HG03575 (cell line): Measurements from ENCODE around the gene CPEB1.

Experiments used
- ATAC-seq: cut with Tn5 transposase; IDR thresholded peaks from one replicate; pipeline ENCODE4 v1.9.1; 2021; ENCODE audit not compliant: unreplicated experiment, insufficient number of reproducible peaks, low FRiP score; ENCODE audit errors: extremely low read depth

CPEB1 gene

DNA sequence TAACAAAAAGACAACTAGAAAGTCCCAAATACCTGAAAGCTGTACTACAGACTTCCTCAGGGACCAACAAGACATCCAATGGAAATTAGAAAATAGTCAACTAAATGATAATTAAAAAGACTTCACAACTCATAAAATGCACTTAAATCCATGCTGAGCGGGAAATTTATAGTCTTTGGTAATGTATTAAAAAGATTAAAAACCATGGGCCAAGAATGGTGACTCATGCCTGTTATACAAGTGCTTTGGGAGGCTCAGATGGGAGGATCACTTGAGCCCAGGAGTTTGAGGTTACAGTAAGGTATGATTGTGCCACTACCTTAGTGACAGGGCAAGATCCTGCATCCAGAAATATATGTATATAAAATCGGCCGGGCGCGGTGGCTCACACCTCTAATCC lies 45.0 kb downstream of the CPEB1 start:
- ATAC-seq = no peak

DNA sequence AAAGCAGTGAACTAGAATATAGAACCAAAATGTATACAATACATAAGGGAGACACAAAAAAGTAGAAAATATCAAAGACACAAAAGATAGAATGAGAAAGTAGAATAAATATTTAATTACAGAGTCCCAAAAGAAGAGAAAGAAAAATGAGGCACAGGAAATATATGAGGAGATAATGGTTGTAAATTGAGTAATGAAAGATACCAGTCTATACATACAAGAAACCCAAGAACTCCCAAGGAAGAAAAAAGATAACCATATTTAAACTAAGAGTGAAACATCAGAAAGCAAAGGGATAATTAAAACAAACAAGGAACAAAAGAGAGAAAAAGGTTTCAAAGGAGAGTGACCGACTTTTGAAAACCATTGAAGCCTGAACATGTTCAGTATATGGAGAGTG lies 47.3 kb downstream of the CPEB1 start:
- no peak for ATAC-seq

GRCh38 chr15:82597815-82598214 lies 49.3 kb downstream of the CPEB1 start:
- no peak for ATAC-seq

DNA sequence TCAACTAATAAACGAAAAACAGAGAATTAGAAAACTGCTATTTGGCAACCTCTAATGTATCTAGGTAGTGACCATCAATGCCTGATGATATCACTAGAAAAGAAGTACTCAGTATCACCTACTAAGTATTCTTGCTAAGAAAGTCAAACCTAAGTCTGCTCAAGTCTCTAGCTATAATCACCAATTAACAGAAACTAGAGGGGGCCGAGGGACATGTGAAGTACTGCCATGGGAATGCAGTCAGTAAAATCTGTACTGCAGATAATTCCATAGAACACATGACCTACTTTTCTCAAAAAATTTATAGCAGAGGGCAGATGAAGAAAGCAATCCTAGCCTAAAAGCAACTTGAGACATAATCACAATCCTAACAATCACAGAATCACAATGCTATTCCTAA lies 51.4 kb downstream of the CPEB1 start:
- no peak for ATAC-seq

DNA sequence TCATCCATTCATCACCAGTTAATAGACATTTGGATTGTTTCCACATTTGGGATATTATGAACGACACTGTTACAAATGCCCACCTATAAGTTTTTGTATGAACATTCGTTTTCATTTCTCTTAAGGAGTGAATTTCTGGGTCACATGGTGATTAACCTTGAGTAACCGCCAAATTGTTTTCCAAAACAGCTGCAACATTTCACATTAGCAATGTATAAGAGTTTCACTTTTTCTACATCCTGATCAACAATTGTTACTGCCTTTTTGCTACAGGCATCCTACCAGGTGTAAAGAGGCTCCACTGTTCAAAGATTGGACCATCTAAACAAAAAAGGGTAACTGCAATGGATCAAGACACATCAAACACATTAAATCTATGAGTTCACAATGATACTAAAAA lies 52.0 kb downstream of the CPEB1 start:
- no peak for ATAC-seq

GRCh38 chr15:82587805-82588204 lies 59.4 kb downstream of the CPEB1 start:
- ATAC-seq = no peak

DNA sequence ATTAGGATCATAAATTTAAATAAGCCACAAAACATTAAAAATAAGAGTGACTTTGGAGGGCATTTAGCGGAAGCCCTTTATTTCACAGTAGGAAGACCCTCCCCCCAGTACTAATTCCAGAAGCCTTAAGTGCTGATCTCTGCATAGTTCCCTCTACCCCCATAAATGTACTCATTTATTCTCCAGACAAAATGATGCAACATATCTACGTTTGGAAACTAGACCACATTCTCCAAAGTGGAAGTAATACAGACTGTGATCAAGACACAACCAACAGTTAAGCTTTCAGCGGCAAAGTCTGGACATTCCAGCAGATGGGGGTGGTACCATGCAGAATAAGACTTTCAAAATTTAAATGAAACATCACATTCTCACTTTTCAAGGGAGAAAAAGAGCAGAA lies 62.1 kb downstream of the CPEB1 start:
- no peak for ATAC-seq

DNA sequence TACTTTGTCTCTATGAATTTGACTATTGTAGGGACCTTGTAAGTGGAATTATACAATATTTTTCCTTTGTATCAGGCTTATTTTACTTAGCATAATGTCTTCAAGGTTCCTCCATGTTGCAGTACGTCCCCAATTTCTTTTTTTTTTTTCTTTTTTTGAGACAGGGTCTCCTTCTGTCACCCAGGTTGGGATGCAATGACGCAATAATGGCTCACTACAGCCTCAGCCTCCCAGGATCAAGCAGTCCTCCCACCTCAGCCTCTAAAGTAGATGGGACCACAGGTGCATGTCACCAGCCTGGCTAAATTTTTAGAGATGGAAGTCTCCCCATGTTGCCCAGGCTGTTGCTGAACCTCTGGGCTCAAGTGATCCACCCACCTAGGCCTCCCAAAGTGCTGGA lies 66.5 kb downstream of the CPEB1 start:
- ATAC-seq = no peak

DNA sequence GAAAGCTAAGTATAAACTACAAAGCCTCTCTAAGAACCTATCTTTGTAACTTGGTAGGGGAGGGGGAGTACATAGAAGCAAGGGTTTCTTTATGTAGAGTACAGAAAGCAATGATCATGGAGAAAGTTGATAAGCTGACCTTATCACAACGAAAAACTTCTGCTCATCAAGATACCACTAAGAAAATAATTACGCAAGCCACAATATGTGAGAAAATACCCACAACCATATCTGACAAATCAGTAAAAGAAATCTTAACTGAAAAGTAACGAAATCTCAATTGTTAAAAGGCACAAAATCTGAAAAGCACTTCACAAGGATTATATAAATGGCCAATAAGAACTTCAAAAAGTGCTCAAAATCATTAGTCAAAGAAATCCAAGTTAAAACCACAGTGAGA lies 71.8 kb downstream of the CPEB1 start:
- ATAC-seq = no peak

- ATAC-seq = no peak
Observed at GRCh38 chr15:82572986-82573385, 74.2 kb downstream of the CPEB1 start.

GRCh38 chr15:82572311-82572710 lies 74.9 kb downstream of the CPEB1 start:
- ATAC-seq = no peak

GRCh38 chr15:82571722-82572222 lies 75.4 kb downstream of the CPEB1 start:
- no peak for ATAC-seq

DNA sequence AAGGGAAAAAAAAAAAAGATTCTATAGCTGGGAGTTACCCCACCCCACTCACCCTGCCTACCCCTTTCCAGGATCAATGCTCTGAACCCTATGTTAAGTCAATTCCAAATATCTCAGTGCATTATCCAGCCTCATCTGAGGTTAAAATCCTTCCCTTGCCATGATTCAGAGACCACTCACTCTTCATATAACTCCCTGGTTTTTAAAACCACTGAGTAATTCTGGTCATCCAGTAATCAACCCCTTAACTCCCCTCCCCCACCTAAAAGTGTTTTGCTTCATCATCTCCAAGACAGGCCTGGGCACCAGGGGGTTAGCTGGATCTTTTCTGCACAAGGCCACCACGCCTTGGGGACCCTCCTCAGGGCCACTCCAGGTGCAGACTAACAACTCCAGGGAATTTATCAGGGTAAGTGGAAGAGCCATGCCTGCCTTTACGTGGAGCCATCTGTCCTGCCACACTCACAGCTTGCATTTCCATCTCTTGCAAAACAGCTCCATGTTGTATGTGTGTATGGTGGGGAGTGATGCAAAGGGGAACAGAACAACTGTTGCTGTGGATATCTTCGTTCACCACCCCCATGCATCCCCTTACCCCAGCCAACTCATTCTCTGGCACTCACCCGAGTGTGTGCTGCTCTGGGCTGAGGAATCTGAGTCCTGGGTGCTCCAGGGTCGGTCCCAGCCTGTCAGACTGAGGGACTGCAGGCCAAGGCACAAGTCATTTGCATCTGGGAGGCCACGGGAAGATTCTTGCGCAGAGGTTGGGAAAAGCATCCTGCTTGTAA lies 76.2 kb downstream of the CPEB1 start:
- no peak for ATAC-seq

DNA sequence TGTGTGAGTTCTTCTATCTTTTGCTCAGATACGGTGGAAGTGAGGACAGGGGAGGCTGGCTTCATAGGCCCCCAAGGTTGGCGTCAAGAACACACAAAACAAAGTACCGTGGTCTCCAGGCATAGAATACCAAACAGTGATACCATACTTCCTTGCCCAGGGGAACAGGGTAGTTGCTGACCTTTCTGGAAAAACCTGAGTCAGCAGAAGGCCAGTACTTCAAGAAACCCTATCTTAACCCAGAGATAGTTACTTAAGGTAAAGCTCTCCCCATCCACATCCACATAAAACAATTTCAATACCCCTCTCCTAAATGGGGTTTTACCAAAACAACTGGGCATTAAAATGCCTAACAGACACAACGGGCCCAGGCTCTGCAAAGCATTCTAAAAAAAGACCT lies 77.3 kb downstream of the CPEB1 start:
- no peak for ATAC-seq

DNA sequence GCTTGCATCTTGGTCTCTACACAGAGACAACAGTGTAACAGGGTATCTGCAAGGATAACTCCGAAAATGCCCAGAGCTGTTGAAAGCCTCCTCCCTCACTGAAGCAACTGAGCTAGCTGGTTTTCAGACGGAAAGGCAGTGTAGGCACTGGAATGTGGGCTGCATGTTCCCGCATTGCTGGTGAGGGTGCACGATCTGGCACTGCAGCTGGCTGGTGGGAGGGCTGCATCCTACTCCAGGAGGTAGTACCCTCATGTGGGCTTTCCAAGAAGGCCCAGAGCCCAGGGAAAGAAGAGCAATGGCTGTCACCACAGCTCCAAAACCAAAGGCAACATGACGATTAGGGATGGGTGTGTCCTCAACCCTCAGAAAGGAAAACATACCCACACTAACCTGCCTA lies 78.2 kb downstream of the CPEB1 start:
- ATAC-seq = no peak

- ATAC-seq = no peak
Observed at GRCh38 chr15:82567661-82568060, 79.5 kb downstream of the CPEB1 start.

- no peak for ATAC-seq
Observed at GRCh38 chr15:82566690-82567089, 80.5 kb downstream of the CPEB1 start.

DNA sequence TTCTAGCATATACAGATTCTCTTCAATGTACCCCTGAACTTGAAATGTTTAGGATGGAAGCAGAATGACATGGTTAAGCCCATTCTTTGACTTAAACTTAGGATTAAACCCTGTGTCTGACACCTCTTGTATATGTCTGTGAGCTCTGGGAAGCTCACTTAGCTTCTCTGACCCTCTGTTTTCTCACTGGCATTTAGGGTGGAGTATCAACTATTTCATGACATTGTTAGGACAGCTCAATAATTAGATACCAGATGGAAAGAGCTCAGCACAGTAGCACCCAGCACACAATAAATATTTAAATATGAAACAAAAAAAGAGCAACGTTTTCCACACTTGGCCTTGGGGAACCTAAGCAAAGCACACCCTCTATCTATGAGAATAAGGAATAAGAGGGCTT lies 88.7 kb downstream of the CPEB1 start:
- ATAC-seq = no peak

DNA sequence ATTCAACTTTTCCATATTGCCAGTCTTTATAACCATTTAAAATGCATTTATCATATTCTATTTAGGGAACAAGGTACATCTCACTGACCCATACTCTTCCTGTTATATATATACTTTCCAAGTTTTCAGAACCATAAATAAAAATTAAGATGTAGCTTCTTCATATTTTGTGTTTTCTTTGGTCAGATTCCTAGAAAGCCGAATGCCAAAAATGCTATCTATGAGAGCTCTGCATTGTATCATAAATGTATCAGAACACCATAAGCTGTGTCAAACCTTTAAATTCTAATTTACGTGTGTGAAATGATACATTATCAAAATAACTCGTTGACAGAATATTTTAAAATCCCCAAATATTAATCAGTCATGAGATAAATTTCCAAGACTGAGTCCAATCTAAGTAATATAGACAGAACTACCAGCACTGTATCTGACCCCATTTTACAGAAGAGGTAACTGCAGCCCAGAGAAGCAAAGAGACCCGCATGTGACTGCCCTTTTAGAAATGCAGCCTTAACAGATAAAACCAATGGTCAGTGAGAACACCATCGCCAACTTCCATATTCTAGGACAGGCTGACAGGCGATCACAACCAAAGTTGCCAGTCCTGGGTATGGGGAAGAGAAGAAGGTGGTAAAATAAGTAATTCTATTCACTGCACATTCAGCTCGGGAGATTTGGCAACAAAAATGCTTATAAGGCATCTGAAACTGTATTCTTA lies 90.7 kb downstream of the CPEB1 start:
- no peak for ATAC-seq

GRCh38 chr15:82554849-82555248 lies 92.3 kb downstream of the CPEB1 start:
- ATAC-seq = no peak
